Daoy (cell line): ENCODE measurements around the gene OASL. TPM values are rescaled to one million over a fixed set of nuclear protein-coding genes. Genes with fewer than 3 reads are reported as not detected.

Experiments
- DNase-seq: peaks from one replicate; pipeline ENCODE4 v3.0.0-alpha.2; 2015; ENCODE audit warnings: low read depth
- total RNA-seq: library from RNA; depleted of rRNA; stranded (reverse); fragments of >200 nt; shearing (Covaris generic); gene quantifications from 2 replicates; pipeline ENCODE4 v1.2.3, GENCODE V29; 2014

OASL gene
- total RNA-seq, 1 experiment from 2014 or later, result 38.7 TPM

DNA sequence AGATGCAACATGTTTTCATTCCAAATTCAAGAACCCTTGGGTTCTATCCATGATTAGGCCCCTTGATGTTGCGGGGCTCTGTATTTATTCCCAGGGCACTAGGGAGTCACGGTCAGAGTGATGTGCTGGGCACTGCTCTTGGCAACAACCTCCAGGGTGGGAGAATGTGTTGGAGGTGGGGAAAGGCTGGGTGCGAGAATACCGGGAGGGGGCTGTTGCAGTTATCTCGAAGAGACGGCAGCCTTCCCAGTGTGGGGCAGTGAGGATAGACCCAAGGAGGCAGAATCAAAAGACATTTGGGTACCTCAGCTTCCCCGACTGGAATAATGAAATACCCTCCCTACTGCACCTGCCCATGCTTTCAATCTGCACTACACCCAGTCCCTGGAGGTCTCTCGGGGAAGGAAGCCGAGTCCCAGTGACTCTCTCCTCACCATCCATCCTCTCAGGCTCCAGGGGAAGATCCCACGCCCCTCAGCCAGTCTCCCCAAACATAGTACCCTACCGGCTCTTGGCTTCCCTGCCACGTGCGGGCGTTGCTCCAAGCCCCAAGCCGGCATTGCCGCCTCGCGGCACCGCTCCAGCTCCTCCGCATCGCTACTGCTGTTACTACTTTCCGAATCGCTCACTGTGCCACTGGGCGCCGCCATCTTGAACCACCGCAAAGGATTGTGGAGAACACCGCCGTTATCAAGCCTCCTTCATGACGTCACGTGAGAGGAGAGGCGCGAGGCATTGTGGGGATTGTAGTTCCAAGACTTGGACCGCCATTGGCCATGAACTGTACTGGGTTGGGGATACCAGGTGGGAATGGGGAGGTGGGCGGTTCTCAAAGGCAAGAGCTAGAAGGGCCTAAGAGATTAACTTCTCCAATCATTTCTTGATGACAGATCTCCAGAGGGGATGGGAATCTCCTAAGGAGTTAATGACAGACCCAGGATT, 22.9 kb downstream of the OASL start, which contains the start of gene C12orf43:
Gene C12orf43, minus strand, starts transcription at position 663 of the 942 bp plus-strand sequence. Its CDS starts 13 bp downstream, at position 650.
- DNase-seq, result peak; percentile 94

DNA sequence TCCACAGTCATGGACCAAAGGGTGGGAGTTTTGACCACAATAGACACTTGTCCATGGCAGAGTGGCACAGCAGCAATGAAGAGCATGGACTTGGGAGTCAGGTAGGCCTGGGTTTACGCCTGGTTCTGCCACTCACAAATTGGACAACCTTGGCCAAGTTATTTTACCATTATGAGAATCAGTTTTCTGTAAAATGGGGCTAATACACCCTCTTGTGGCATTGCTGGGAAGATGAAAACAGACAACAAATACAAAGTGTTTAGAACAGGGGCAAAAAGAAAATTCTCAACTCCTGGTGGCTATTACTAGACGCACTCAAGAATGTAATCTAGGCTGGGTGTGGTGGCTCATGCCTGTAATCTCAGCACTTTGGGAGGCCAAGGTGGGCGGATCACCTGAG, 25.3 kb downstream of the OASL start:
- no peak for DNase-seq

DNA sequence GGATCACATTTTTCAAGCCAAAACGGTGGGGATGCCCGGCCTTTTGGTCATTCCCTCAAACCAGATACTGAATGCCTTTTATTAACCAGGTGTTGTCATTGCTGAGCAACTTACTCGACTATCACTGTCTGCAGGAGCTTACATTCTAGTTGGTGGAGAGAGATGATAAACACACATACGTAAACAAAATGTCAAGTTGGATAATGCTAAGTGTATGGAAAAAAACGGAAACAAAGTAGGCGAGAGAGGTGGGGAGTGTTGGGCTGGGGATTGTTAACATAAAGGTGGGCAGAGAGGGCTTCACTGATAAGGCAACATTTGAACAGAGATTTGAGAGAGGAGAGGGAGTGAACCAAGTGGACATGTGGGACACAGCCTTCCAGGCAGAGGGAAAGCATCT, 27.2 kb downstream of the OASL start:
- DNase-seq, result no peak

- no peak for DNase-seq
Measured at GRCh38 chr12:121010860-121011259, 28.2 kb downstream of the OASL start.

DNA sequence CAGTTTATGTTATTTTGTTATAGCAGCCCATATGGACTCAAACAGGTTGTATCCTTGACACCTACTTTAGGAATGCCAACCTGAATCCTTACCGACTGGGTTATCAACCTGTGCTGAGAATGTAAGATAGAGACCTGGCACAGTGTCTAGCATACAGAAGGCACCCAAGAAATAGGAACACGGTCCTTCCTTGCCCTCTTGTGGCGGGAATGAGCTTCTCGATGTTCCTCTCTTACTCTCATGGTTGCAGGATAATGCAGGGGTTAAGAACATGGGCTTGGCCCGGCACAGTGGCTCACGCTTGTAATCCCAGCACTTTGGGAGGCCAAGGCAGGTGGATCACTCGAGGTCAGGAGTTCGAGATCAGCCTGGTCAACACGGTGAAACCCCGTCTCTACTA, 29.3 kb downstream of the OASL start:
- peak; percentile 32 for DNase-seq

GRCh38 chr12:121008347-121009098, 30.5 kb downstream of the OASL start:
- DNase-seq, result no peak

GRCh38 chr12:121005346-121005815, 33.7 kb downstream of the OASL start:
- peak; percentile 71 for DNase-seq

GRCh38 chr12:121004253-121004815, 34.7 kb downstream of the OASL start:
- DNase-seq, result no peak

DNA sequence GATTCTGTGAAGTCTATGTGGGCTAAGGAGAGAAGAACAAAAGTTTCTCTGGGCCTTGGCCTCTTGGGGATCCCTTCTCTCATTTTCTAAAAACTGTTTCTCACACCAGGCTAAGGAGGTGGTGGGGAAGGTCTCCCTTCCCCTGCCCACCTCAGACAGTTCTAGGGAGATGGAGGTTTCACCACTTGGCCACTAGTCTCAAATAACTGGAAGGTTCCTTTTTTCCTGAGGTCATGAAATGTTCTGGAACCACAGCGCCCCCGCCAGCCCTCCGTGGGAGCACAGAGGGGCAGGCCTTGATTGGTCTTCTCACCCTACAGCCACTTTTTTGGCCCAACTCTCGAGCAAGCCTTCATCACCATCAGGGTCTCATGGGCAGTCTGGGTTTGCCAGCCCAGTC, 35.4 kb downstream of the OASL start:
- no peak for DNase-seq

DNA sequence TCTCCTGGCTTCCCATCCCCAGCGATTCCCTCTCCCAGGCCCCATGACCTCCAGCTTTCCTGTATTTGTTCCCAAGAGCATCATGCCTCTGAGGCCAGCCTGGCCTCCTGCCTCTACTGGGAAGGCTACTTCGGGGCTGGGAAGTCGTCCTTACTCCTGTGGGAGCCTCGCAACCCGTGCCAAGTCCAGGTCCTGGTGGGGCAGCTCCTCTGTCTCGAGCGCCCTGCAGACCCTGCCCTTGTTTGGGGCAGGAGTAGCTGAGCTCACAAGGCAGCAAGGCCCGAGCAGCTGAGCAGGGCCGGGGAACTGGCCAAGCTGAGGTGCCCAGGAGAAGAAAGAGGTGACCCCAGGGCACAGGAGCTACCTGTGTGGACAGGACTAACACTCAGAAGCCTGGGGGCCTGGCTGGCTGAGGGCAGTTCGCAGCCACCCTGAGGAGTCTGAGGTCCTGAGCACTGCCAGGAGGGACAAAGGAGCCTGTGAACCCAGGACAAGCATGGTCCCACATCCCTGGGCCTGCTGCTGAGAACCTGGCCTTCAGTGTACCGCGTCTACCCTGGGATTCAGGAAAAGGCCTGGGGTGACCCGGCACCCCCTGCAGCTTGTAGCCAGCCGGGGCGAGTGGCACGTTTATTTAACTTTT, 37.1 kb downstream of the OASL start:
- DNase-seq, result no peak

- no peak for DNase-seq
Measured at GRCh38 chr12:121001060-121001459, 38.0 kb downstream of the OASL start.

GRCh38 chr12:121000530-121000929, 38.5 kb downstream of the OASL start:
- DNase-seq, result no peak

GRCh38 chr12:120999191-121000120, 39.6 kb downstream of the OASL start:
- DNase-seq, result no peak

DNA sequence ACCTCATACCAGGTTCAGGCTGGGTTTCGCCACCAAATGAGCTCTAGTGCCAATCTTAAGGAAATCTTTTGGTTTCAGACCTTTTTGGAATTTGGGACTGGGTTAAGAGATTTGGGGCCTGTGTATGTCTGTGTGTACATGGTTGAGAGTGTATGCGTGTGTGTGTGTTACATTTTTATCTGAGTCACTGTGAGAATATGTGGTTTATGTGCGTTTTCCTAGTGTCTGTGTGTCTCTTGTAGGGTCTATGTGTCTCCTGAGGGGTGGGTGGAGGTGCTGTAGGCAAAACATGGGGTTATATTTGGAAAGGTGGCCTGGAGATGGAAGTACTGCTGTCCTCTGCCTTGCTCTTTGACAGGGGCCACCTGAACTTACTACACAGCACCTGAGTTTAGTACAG, 40.6 kb downstream of the OASL start:
- no peak for DNase-seq

DNA sequence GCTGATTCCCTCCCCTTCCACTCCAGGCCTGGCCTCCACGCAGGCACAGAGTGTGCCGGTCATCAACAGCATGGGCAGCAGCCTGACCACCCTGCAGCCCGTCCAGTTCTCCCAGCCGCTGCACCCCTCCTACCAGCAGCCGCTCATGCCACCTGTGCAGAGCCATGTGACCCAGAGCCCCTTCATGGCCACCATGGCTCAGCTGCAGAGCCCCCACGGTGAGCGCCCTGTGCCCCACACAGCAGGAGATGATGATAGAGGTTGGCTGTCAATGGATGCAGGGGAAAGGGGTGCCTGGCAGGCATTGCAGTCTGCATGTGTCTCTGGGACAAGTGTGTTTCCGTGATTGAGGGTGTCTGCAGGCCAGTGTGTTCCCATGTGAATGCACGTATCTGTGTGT, 41.6 kb downstream of the OASL start:
- no peak for DNase-seq

DNA sequence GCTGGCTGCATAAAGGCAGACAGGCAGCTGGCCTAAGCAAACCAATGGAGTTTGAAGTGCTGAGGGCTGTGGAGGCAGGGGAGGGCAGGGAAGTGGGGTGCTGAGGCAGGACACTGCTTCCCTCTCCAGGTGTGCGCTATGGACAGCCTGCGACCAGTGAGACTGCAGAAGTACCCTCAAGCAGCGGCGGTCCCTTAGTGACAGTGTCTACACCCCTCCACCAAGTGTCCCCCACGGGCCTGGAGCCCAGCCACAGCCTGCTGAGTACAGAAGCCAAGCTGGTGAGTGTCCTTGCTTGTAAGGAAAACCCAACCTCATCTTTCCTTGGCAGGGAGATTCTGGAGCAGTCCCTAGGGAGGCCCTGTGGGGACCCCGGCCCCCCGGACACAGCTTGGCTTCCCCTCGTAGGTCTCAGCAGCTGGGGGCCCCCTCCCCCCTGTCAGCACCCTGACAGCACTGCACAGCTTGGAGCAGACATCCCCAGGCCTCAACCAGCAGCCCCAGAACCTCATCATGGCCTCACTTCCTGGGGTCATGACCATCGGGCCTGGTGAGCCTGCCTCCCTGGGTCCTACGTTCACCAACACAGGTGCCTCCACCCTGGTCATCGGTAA, 42.8 kb downstream of the OASL start:
- no peak for DNase-seq

GRCh38 chr12:120994589-120995337, 44.3 kb downstream of the OASL start:
- DNase-seq, result no peak

- DNase-seq, result no peak
Measured at GRCh38 chr12:120994059-120994458, 45.0 kb downstream of the OASL start.

DNA sequence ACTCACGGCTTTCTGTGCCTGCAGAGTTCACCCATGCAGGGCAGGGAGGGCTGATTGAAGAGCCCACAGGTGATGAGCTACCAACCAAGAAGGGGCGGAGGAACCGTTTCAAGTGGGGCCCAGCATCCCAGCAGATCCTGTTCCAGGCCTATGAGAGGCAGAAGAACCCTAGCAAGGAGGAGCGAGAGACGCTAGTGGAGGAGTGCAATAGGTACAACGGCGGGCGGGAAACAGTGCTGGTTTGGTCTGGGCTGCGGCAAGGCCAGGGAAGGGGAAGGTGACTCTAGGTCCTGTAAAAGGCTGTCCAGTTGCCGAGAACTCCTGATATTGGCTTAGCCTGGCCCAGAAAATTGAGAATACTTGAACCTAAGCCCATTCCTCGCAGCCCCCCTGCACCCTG, 45.5 kb downstream of the OASL start:
- DNase-seq, result no peak

- no peak for DNase-seq
Measured at GRCh38 chr12:120992989-120993388, 46.1 kb downstream of the OASL start.
